HG03571 (cell line): ENCODE measurements around the gene SHROOM3.

ENCODE experiments used
- ATAC-seq: cut with Tn5 transposase; IDR thresholded peaks from one replicate; pipeline ENCODE4 v1.9.1; 2021; ENCODE audit not compliant: unreplicated experiment

Gene SHROOM3

GRCh38 chr4:76489686-76490161 lies 54.7 kb downstream of the SHROOM3 start:
- ATAC-seq = no peak

DNA sequence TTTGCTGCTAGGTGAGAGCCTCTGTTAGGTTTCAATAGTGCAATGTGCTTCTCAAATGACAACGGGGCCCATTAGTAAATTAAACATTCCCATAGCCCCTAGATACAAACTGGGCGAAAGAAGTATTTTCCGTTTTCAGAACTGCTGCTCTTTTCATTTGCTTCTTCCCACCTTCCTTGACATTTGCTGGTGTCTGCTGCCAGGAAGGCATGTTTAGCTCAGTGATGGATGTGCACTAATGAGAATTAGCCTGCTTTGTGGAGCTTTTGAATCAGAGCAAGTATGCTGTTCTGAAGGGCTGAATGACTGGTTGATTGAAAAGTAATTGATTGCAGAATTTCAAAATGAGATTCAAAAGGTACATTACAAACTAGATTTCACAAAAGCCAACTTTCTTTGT lies 57.0 kb downstream of the SHROOM3 start:
- no peak for ATAC-seq

GRCh38 chr4:76494243-76494642 lies 59.2 kb downstream of the SHROOM3 start:
- ATAC-seq = no peak

GRCh38 chr4:76494871-76495590 lies 60.0 kb downstream of the SHROOM3 start:
- ATAC-seq = no peak

DNA sequence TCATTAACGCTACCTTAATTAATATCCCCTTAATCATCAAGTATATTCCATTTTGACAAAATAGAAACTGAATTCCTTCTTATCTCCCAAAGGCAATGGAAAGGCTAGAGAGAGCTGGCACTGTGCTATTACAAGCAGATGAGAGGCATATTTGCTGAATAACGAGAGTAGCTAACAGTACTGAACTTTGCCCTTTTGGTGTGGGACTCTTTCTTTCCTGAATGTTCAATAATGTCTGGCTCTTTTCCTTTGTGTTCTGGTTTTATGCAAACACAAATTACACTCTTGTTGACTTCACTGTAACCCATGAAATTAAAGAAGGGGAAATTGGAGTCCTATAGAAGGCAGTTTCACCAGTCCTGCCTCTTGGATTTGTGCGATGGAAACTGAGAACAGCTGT lies 63.5 kb downstream of the SHROOM3 start:
- no peak for ATAC-seq

DNA sequence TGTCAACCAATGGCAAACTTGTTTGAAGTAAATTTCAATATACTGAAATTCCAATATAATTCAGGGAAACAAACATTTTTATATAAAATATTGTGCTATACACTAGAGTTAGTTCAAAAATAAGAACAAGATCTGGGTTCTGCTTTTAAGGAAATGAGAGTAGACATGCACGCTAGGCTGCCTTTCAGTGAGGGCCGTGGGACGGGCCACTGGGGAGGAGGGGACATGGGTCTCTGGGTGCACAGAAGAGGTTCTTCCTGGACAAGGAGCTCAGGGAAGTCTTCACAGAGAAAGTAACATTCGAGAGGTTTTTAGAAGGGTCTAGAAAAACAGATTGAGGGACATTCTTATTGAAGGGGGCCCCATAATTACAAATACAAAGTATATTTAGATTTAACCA lies 64.4 kb downstream of the SHROOM3 start:
- ATAC-seq = peak; percentile 88

DNA sequence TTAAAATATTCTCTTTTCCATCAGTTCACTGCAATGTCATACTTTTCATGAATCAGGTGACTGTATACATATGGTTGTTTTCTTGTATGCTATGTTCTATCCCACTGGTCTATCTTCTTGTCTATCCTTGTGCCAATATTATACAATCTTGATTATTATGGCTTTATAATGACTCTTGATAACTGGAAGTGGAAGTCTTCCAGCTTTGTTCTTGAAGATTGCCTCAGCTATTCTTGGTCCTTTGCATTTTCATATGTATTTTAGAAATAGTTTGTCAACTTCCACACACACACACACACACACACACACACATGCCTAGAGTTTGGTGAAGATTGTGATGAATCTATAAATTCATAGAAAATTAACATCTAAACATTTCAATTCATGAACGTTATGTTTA lies 67.9 kb downstream of the SHROOM3 start:
- ATAC-seq = no peak

GRCh38 chr4:76504613-76505465 lies 69.8 kb downstream of the SHROOM3 start:
- no peak for ATAC-seq

- ATAC-seq = no peak
These were observed 76.9 kb downstream of the SHROOM3 start for GRCh38 chr4:76511947-76512346.

DNA sequence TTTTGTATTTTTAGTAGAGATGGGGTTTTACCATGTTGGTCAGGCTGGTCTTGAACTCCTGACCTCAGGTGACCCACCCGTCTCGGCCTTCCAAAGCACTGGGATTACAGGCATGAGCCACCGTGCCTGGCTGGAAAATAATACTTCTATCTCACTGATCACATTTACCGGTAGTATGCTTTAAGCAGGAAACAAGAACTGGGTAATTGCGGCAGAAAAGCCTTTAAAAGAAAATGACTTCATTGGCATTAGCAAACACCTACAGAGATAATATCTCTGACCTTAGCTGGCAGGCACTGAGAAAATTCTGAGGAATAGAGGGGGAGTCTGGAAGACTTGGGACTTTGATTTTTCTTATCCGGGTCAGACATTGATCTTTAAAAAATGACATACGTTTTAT lies 78.5 kb downstream of the SHROOM3 start:
- no peak for ATAC-seq

DNA sequence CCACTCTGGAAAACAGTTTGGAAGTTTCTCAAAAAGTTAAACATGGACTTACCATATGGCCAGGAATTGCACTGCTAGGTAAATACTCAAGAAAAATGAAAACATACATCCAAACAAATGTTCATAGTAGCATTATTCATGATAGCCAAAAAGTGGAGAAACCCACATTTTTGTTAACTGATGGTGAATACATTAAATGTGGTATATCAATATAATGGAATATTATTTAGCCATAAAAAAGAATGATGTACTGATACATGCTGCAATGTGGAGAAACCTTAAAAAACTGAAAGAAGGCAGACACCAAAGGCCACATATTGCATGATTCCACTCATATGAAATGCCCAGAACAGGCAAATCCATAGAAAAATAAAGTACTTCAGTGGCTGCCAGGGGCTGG lies 79.1 kb downstream of the SHROOM3 start:
- no peak for ATAC-seq

- ATAC-seq = peak; percentile 83
These were observed 81.2 kb downstream of the SHROOM3 start for GRCh38 chr4:76515975-76516843.

GRCh38 chr4:76518241-76518640 lies 83.2 kb downstream of the SHROOM3 start:
- ATAC-seq = no peak

- no peak for ATAC-seq
These were observed 88.6 kb downstream of the SHROOM3 start for GRCh38 chr4:76523593-76523992.

- ATAC-seq = no peak
These were observed 90.7 kb downstream of the SHROOM3 start for GRCh38 chr4:76525751-76526150.

- ATAC-seq = no peak
These were observed 91.6 kb downstream of the SHROOM3 start for GRCh38 chr4:76526585-76526990.

GRCh38 chr4:76527666-76528065 lies 92.6 kb downstream of the SHROOM3 start:
- ATAC-seq = no peak

DNA sequence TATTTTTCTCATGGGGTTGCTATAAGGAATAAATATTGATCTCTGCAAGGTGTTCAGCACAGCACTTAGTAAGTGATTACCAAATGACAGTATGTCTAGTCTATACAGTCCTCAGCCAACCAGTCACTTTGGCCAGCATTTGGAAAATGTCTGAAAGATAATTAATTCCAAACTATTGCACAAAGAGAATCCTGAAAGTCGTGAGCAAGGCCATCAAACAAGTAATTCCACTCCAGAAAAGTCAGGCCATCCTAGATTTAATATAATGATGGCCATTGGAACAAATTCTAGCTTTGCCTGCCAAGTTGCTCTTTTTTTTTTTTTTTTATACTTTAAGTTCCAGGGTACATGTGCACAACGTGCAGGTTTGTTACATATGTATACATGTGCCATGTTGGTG lies 96.6 kb downstream of the SHROOM3 start:
- ATAC-seq = no peak

GRCh38 chr4:76532805-76533204 lies 97.8 kb downstream of the SHROOM3 start:
- ATAC-seq = no peak

DNA sequence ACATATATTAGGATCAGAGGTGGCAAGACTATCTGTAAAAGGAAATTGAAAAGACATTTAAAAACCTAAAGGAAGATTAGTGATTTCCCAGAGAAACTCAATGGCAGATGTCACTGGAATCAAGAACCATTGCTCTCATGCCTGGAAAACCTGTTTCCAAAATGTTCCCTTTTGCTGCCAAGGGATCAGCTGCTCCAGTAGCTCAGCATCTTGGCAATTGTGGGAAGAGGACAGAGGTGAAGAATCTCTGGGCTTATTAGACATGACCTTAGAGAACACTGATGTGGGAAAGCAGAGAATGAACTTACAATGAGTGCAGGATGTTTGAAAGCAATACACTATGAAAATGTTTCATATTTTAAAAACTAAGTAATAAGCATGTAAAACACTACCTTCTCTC lies 98.3 kb downstream of the SHROOM3 start:
- no peak for ATAC-seq
